Osteocyte (in vitro differentiated cells): ENCODE measurements around the gene EPHB1. TPM values are rescaled to one million over a fixed set of nuclear protein-coding genes. Genes with fewer than 3 reads are reported as not detected.

ENCODE experiments used
- DNase-seq: peaks from one replicate; pipeline ENCODE4 v3.0.0; 2021; ENCODE audit warnings: mixed read lengths; ENCODE audit not compliant: unreplicated experiment; ENCODE audit errors: extremely low spot score
- H3K27ac Mint-ChIP-seq: one replicate; pipeline ENCODE4 v1.8.0; 2021; ENCODE audit warnings: mild to moderate bottlenecking, mixed read lengths; ENCODE audit not compliant: unreplicated experiment
- H3K27me3 Mint-ChIP-seq: one replicate; pipeline ENCODE4 v1.8.0; 2021; ENCODE audit warnings: mixed read lengths; ENCODE audit not compliant: unreplicated experiment
- H3K36me3 Mint-ChIP-seq: one replicate; pipeline ENCODE4 v1.8.0; 2021; ENCODE audit warnings: mixed read lengths; ENCODE audit not compliant: unreplicated experiment
- H3K4me1 Mint-ChIP-seq: one replicate; pipeline ENCODE4 v1.8.0; 2021; ENCODE audit warnings: mixed read lengths; ENCODE audit not compliant: unreplicated experiment
- H3K4me3 Mint-ChIP-seq: one replicate; pipeline ENCODE4 v1.8.0; 2021; ENCODE audit warnings: mild to moderate bottlenecking, moderate library complexity, mixed read lengths; ENCODE audit not compliant: unreplicated experiment
- H3K9me3 Mint-ChIP-seq: one replicate; pipeline ENCODE4 v1.8.0; 2021; ENCODE audit warnings: mixed read lengths; ENCODE audit not compliant: unreplicated experiment
- CTCF ChIP-seq: fragments of 200-600 bp; sonication (generic); IDR thresholded peaks from 2 replicates; pipeline ENCODE4 v1.5.0; 2021; ENCODE audit warnings: antibody characterized with exemption, mild to moderate bottlenecking, moderate library complexity
- total RNA-seq: library from RNA; stranded (reverse); gene quantifications from 2 replicates; pipeline ENCODE4 v1.2.1, GENCODE V29; 2021

EPHB1 gene
- total RNA-seq, 1 donor from 2014 or later, result 0.75 TPM

- DNase-seq, result no peak
- no peaks in the 10 kb centered on the region for H3K27me3 Mint-ChIP-seq
- TF ChIP-seq CTCF, result no peak
- H3K4me1 Mint-ChIP-seq, result no peaks in the 10 kb centered on the region
- H3K4me3 Mint-ChIP-seq, result no peak overlapping the region
- H3K9me3 Mint-ChIP-seq, result no peaks in the 10 kb centered on the region
- no peak overlapping the region for H3K27ac Mint-ChIP-seq
- no peaks in the 10 kb centered on the region for H3K36me3 Mint-ChIP-seq
Measured at GRCh38 chr3:135084976-135085375, 289.9 kb downstream of the EPHB1 start.

GRCh38 chr3:135085652-135086436, 290.8 kb downstream of the EPHB1 start:
- DNase-seq, result no peak
- no peaks in the 10 kb centered on the region for H3K36me3 Mint-ChIP-seq
- H3K27ac Mint-ChIP-seq, result no peak overlapping the region
- H3K4me3 Mint-ChIP-seq, result no peak overlapping the region
- no peak for TF ChIP-seq CTCF
- H3K27me3 Mint-ChIP-seq, result no peaks in the 10 kb centered on the region
- no peaks in the 10 kb centered on the region for H3K9me3 Mint-ChIP-seq
- H3K4me1 Mint-ChIP-seq, result no peaks in the 10 kb centered on the region

GRCh38 chr3:135087782-135088181, 292.7 kb downstream of the EPHB1 start:
- no peaks in the 10 kb centered on the region for H3K36me3 Mint-ChIP-seq
- H3K4me1 Mint-ChIP-seq, result no peaks in the 10 kb centered on the region
- H3K9me3 Mint-ChIP-seq, result no peaks in the 10 kb centered on the region
- no peak for DNase-seq
- no peak overlapping the region for H3K27ac Mint-ChIP-seq
- H3K4me3 Mint-ChIP-seq, result no peak overlapping the region
- no peaks in the 10 kb centered on the region for H3K27me3 Mint-ChIP-seq
- no peak for TF ChIP-seq CTCF

GRCh38 chr3:135089451-135089850, 294.4 kb downstream of the EPHB1 start:
- no peak for TF ChIP-seq CTCF
- H3K27me3 Mint-ChIP-seq, result no peaks in the 10 kb centered on the region
- H3K36me3 Mint-ChIP-seq, result no peaks in the 10 kb centered on the region
- DNase-seq, result peak; percentile 49
- no peak overlapping the region for H3K27ac Mint-ChIP-seq
- no peaks in the 10 kb centered on the region for H3K4me1 Mint-ChIP-seq
- H3K9me3 Mint-ChIP-seq, result no peaks in the 10 kb centered on the region
- H3K4me3 Mint-ChIP-seq, result no peak overlapping the region

- Mint-ChIP-seq H3K9me3 (no peaks in the 10 kb centered on the region), H3K36me3 (no peaks in the 10 kb centered on the region), H3K27me3 (no peaks in the 10 kb centered on the region), H3K27ac (no peak overlapping the region), H3K4me1 (no peaks in the 10 kb centered on the region), H3K4me3 (no peak overlapping the region)
- no peak for TF ChIP-seq CTCF
- peak; percentile 57 for DNase-seq
Measured at GRCh38 chr3:135090020-135090717, 295.1 kb downstream of the EPHB1 start.
